Mesenchymal stem cell (in vitro differentiated cells and primary cell): ENCODE measurements around the gene RBM26. TPM values are rescaled to one million over a fixed set of nuclear protein-coding genes. Genes with fewer than 3 reads are reported as not detected.
A peak's percentile ranks its signal among the peaks of the same experiment; 100 is the strongest.

Experiments
- DNase-seq: peaks from one replicate; pipeline ENCODE4 v3.0.0-alpha.2; 2013
- H2AFZ ChIP-seq: one replicate; pipeline ENCODE4 v1.6.1; 2013; ENCODE audit warnings: low read depth, mild to moderate bottlenecking, control low read depth, inconsistent platforms, low read length, moderate library complexity
- H2AK5ac ChIP-seq: 2 replicates; pipeline ENCODE4 v1.6.1; 2013; ENCODE audit warnings: low read length, moderate library complexity, mild to moderate bottlenecking, inconsistent platforms; ENCODE audit not compliant: severe bottlenecking
- H2BK120ac ChIP-seq: one replicate; pipeline ENCODE4 v1.6.1; 2013; ENCODE audit warnings: low read depth, mild to moderate bottlenecking, inconsistent platforms, low read length, moderate library complexity
- H2BK12ac ChIP-seq, 2 experiments: one replicate each; pipeline ENCODE4 v1.6.1; 2013; ENCODE audit warnings: inconsistent platforms in 2 of 2, low read length in 2 of 2, mild to moderate bottlenecking in 2 of 2, moderate library complexity in 2 of 2, control low read depth in 1 of 2
- H2BK15ac ChIP-seq: one replicate; pipeline ENCODE4 v1.6.1; 2013; ENCODE audit warnings: mild to moderate bottlenecking, low read depth, inconsistent platforms; ENCODE audit not compliant: poor library complexity, severe bottlenecking
- H2BK5ac ChIP-seq: 2 replicates; pipeline ENCODE4 v1.6.1; 2013; ENCODE audit warnings: low read depth, mild to moderate bottlenecking, low read length, control low read depth, inconsistent platforms; ENCODE audit not compliant: poor library complexity, severe bottlenecking
- H3K14ac ChIP-seq, 2 experiments: one replicate each; pipeline ENCODE4 v1.6.1; 2013; ENCODE audit warnings: inconsistent platforms in 2 of 2, low read length in 2 of 2, control low read depth in 1 of 2, mild to moderate bottlenecking in 1 of 2, moderate library complexity in 1 of 2
- H3K18ac ChIP-seq, 2 experiments: one replicate each; pipeline ENCODE4 v1.6.1; 2013; ENCODE audit warnings: inconsistent platforms in 2 of 2, low read length in 2 of 2, control low read depth in 1 of 2, low read depth in 1 of 2, mild to moderate bottlenecking in 1 of 2
- H3K23ac ChIP-seq, 2 experiments: one replicate each; pipeline ENCODE4 v1.6.1; 2013; ENCODE audit warnings: inconsistent platforms in 2 of 2, low read length in 2 of 2, mild to moderate bottlenecking in 2 of 2, moderate library complexity in 2 of 2, control low read depth in 1 of 2
- H3K27ac ChIP-seq: 2 replicates; pipeline ENCODE4 v1.5.1; 2013; ENCODE audit warnings: mild to moderate bottlenecking, moderate library complexity, low read length, control low read depth, inconsistent platforms; ENCODE audit not compliant: poor library complexity, severe bottlenecking
- H3K27me3 ChIP-seq, 2 experiments: 2 replicates each; pipeline versions ENCODE4 v1.6.1 to v1.7.0; 2013; ENCODE audit warnings: low read length in 2 of 2, mild to moderate bottlenecking in 2 of 2, moderate library complexity in 2 of 2, control low read depth in 1 of 2, inconsistent platforms in 1 of 2; ENCODE audit not compliant: control insufficient read depth in 1 of 2, insufficient read depth in 1 of 2
- H3K36me3 ChIP-seq, 2 experiments: 2 replicates each; pipeline versions ENCODE4 v1.6.1 to v1.7.0; 2013; ENCODE audit warnings: low read length in 2 of 2, control low read depth in 1 of 2, inconsistent platforms in 1 of 2, low read depth in 1 of 2, mild to moderate bottlenecking in 1 of 2; ENCODE audit not compliant: insufficient read depth in 2 of 2, control insufficient read depth in 1 of 2
- H3K4ac ChIP-seq, 2 experiments: one replicate each; pipeline ENCODE4 v1.6.1; 2013; ENCODE audit warnings: inconsistent platforms in 2 of 2, low read length in 2 of 2, mild to moderate bottlenecking in 2 of 2, moderate library complexity in 2 of 2, control low read depth in 1 of 2, low read depth in 1 of 2
- H3K4me1 ChIP-seq: 2 replicates; pipeline ENCODE4 v1.6.1; 2013; ENCODE audit warnings: low read depth, low read length, control low read depth; ENCODE audit not compliant: control insufficient read depth, insufficient read depth
- H3K4me2 ChIP-seq: 2 replicates; pipeline ENCODE4 v1.6.1; 2013; ENCODE audit warnings: low read length, mild to moderate bottlenecking, inconsistent platforms; ENCODE audit not compliant: poor library complexity, severe bottlenecking
- H3K4me3 ChIP-seq, 2 experiments: 2 replicates each; pipeline versions ENCODE4 v1.5.1 to v1.7.0; 2013; ENCODE audit warnings: low read length in 2 of 2, mild to moderate bottlenecking in 2 of 2, control low read depth in 1 of 2, low read depth in 1 of 2; ENCODE audit not compliant: insufficient read depth in 1 of 2
- H3K79me1 ChIP-seq: replicated peaks from 2 replicates; pipeline ENCODE4 v1.6.1; 2013; ENCODE audit warnings: mild to moderate bottlenecking, control low read depth, low read length, inconsistent platforms; ENCODE audit not compliant: poor library complexity, severe bottlenecking
- H3K9ac ChIP-seq: 2 replicates; pipeline ENCODE4 v1.7.0; 2013; ENCODE audit warnings: mild to moderate bottlenecking, low read length, moderate library complexity
- H3K9me3 ChIP-seq: 2 replicates; pipeline ENCODE4 v1.7.0; 2013; ENCODE audit warnings: mild to moderate bottlenecking, low read length; ENCODE audit not compliant: control insufficient read depth
- H4K8ac ChIP-seq: one replicate; pipeline ENCODE4 v1.6.1; 2013; ENCODE audit warnings: inconsistent platforms, mild to moderate bottlenecking, low read length, moderate library complexity
- H4K91ac ChIP-seq: one replicate; pipeline ENCODE4 v1.6.1; 2013; ENCODE audit warnings: mild to moderate bottlenecking, low read length, inconsistent platforms
- WGBS: methylation state at CpG from one replicate; pipeline ENCODE4 v1.1.7; 2013; ENCODE audit warnings: mixed read lengths; 5-methylcytosine and 5-hydroxymethylcytosine counted together
- small RNA-seq: library from polyadenylated mRNA; stranded (forward); fragments of <200 nt; extraction: miRNeasy Mini kit (QIAGEN cat#:217004); gene quantifications from one replicate; pipeline ENCODE3, GENCODE V24; 2013; ENCODE audit warnings: low read depth

Gene RBM26

DNA sequence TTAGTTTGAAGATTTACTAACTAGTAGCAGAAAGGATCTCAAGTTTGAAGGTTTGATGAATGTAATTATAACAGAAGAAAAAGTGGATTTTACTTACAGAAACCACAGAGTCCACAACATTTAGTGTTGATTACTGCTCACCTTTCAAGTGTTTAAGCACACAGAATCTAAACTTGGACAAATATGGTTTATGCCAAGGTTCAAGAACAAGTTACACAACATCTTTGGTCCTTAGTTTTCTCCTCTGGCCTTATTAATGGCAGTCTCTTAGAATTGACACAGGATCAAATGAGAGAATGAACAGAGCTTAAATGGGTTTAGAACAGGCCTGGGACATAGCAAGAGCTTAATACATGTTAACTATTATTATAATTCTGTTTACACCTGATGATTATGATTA is 133.0 kb downstream of the RBM26 start:
- Histone ChIP-seq H3K27ac (no peak overlapping the region), H3K9me3 (peaks cover 2% of the 10 kb centered on the region), H3K14ac (no peak overlapping the region), H4K8ac (no peak overlapping the region), H3K4ac (no peak overlapping the region), H2BK15ac (no peak overlapping the region), H2AFZ (no peak overlapping the region), H2BK5ac (no peak overlapping the region), H4K91ac (no peak overlapping the region), H3K36me3 (no peaks in the 10 kb centered on the region), H3K9ac (no peak overlapping the region), H3K4me1 (no peaks in the 10 kb centered on the region), H2AK5ac (no peak overlapping the region), H2BK12ac (no peak overlapping the region), H3K4me3 (no peak overlapping the region), H3K23ac (no peak overlapping the region), H3K27me3 (peaks cover 0 to 2% of the 10 kb centered on the region in 2 experiments), H2BK120ac (no peak overlapping the region), H3K79me1 (no peaks in the 10 kb centered on the region), H3K4me2 (no peak overlapping the region), H3K18ac (no peak overlapping the region)
- DNase-seq, result no peak

- Histone ChIP-seq H2BK5ac (no peak overlapping the region), H3K18ac (no peak overlapping the region), H3K4me2 (no peak overlapping the region), H4K91ac (no peak overlapping the region), H3K9me3 (peaks cover 5% of the 10 kb centered on the region), H2BK120ac (no peak overlapping the region), H2BK12ac (no peak overlapping the region), H3K27ac (no peak overlapping the region), H3K4me1 (no peaks in the 10 kb centered on the region), H3K9ac (no peak overlapping the region), H3K4ac (no peak overlapping the region), H3K4me3 (no peak overlapping the region), H3K79me1 (no peaks in the 10 kb centered on the region), H3K36me3 (no peaks in the 10 kb centered on the region), H3K14ac (no peak overlapping the region), H2BK15ac (no peak overlapping the region), H3K23ac (no peak overlapping the region), H3K27me3 (peaks cover 0 to 2% of the 10 kb centered on the region in 2 experiments), H2AFZ (no peak overlapping the region), H4K8ac (no peak overlapping the region), H2AK5ac (no peak overlapping the region)
- no peak for DNase-seq
- WGBS, result 55% methylated on average over 1 of the region's 1 CpG
These were observed 134.4 kb downstream of the RBM26 start for GRCh38 chr13:79271616-79272015.

DNA sequence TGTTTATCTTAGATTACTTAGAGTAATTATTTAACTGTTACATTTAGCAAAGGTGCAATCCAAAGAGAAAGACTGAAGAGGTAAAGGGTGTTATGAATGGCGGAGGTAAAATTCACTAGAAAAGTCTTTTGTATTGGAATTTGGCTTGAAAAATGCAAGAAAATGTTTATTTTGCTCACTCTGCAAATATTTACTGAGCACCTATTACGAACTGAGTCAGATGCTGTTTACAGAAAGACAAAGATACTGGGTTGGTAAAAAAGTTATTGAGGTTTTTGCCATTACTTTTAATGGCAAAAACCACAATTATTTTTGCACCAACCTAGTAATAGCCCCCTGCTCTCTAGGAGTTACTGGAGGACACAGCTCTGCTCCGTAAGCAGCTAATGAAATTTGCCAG is 135.2 kb downstream of the RBM26 start:
- Histone ChIP-seq H3K4me1 (no peaks in the 10 kb centered on the region), H2BK120ac (no peak overlapping the region), H3K36me3 (no peaks in the 10 kb centered on the region), H4K8ac (no peak overlapping the region), H2BK15ac (no peak overlapping the region), H2AK5ac (no peak overlapping the region), H2BK5ac (peak overlapping the region; percentile 66), H4K91ac (no peak overlapping the region), H2AFZ (no peak overlapping the region), H3K27me3 (peaks cover 2 to 7% of the 10 kb centered on the region in 2 experiments), H3K23ac (no peak overlapping the region), H3K9ac (no peak overlapping the region), H3K14ac (no peak overlapping the region), H3K9me3 (peaks cover 5% of the 10 kb centered on the region), H3K4me3 (no peak overlapping the region), H3K4me2 (no peak overlapping the region), H2BK12ac (no peak overlapping the region), H3K4ac (no peak overlapping the region), H3K79me1 (no peaks in the 10 kb centered on the region), H3K18ac (no peak overlapping the region), H3K27ac (no peak overlapping the region)
- WGBS, result 78% methylated on average over 2 of the region's 3 CpGs
- DNase-seq, result no peak

Small RNA genes within 50 kb of the gene (small RNA-seq; reads per million reads assigned to genes)
- gene RNA5SP33, result not detected
